Gastrocnemius medialis (tissue), 4 donors: ENCODE data around the gene DAB2IP. TPM values are rescaled to one million over a fixed set of nuclear protein-coding genes. Genes with fewer than 3 reads are reported as not detected.
A peak's percentile ranks its signal among the peaks of the same experiment; 100 is the strongest.

Experiments
- ATAC-seq, 2 donors: fragments of 150-250 bp; one replicate each; pipeline ENCODE4 v1.9.1; 2016
- DNase-seq, 2 donors: peaks; one replicate each; pipeline ENCODE4 v3.0.0-alpha.2; 2019
- H3K27ac ChIP-seq, 4 donors: fragments of 200-600 bp; sonication (generic); 1 replicate in 1 of 4; 2 replicates in 3 of 4; pipeline ENCODE4 v1.5.1; 2016 to 2018; ENCODE audit warnings: mild to moderate bottlenecking in 2 of 4, moderate library complexity in 1 of 4
- H3K27me3 ChIP-seq, 3 donors: fragments of 200-600 bp; sonication (generic) in 2 of 3; 1 replicate in 1 of 3; 2 replicates in 2 of 3; pipeline versions ENCODE4 v1.5.1 to v1.6.0; 2016 to 2019; ENCODE audit warnings: mild to moderate bottlenecking in 1 of 3, moderate library complexity in 1 of 3
- H3K36me3 ChIP-seq, 2 donors: fragments of 200-600 bp; sonication (generic) in 1 of 2; one replicate each; pipeline ENCODE4 v1.5.1; 2017 to 2018
- H3K4me1 ChIP-seq, 2 donors: fragments of 200-600 bp; sonication (generic) in 1 of 2; one replicate each; pipeline ENCODE4 v1.5.1; 2016 to 2017; ENCODE audit warnings: mild to moderate bottlenecking in 2 of 2
- H3K4me3 ChIP-seq, 4 donors: fragments of 200-600 bp; sonication (generic) in 3 of 4; 1 replicate in 1 of 4; 2 replicates in 3 of 4; pipeline ENCODE4 v1.5.1; 2016 to 2019; ENCODE audit warnings: mild to moderate bottlenecking in 2 of 4
- H3K9me3 ChIP-seq, 3 donors: fragments of 200-600 bp; sonication (generic) in 2 of 3; 1 replicate in 1 of 3; 2 replicates in 2 of 3; pipeline ENCODE4 v1.5.1; 2016 to 2019
- CTCF ChIP-seq, 5 experiments: fragments of 450-650 bp in 3 of 5; fragments of 200-600 bp in 2 of 5; sonication (generic) in 2 of 5; IDR thresholded peaks in 4 of 5; conservative IDR thresholded peaks in 1 of 5; 1 replicate in 4 of 5; 2 replicates in 1 of 5; pipeline ENCODE4 v1.5.1; 2016 to 2019; ENCODE audit warnings: antibody characterized with exemption in 5 of 5, mild to moderate bottlenecking in 3 of 5, moderate library complexity in 3 of 5
- POLR2A ChIP-seq, 2 donors: fragments of 450-650 bp; IDR thresholded peaks; one replicate each; pipeline ENCODE4 v1.6.1; 2017; ENCODE audit warnings: antibody characterized with exemption in 2 of 2, mild to moderate bottlenecking in 2 of 2, moderate library complexity in 2 of 2
- in situ Hi-C, 4 donors: fragments of 200-750 bp; cut with MboI; loops; one replicate each; pipeline versions ENCODE4 v1.15.0 to v1.8.0; 2017; ENCODE audit warnings: low sequenced_read_pairs in 4 of 4
- intact Hi-C: fragments of 100-400 bp; cut with DNase I; formaldehyde crosslinking; loops from one replicate; pipeline ENCODE4 v1.15.1; 2023; ENCODE audit warnings: low total_unique reads
- total RNA-seq, 4 donors: library from RNA; depleted of rRNA; stranded (reverse); fragments of >200 nt; gene quantifications; one replicate each; pipeline versions ENCODE4 v1.1.0 to v1.2.3, GENCODE V29; 2016

The DAB2IP gene
- total RNA-seq, 4 donors from 2014 or later: 22.7 to 68.2 (median 37.4) TPM

GRCh38 chr9:121729769-121730562 lies 78.5 kb downstream of the DAB2IP start:
- no peak for TF ChIP-seq CTCF (IDR thresholded peaks at IDR 0.05 in 4 of 5, conservative IDR thresholded peaks at IDR 0.05 in 1 of 5)
- no peak for TF ChIP-seq POLR2A (IDR thresholded peaks at IDR 0.05)
- in situ Hi-C loops (no loop called here), intact Hi-C loops (no loop called here)
- no peaks in the 10 kb centered on the region for H3K36me3 ChIP-seq
- H3K27ac ChIP-seq: peak overlapping the region in 1 of 4 donors; percentile 37
- H3K9me3 ChIP-seq: no peaks in the 10 kb centered on the region
- H3K4me3 ChIP-seq: no peak overlapping the region
- H3K4me1 ChIP-seq: peaks cover 80 to 94% of the 10 kb centered on the region in 2 donors
- no peaks in the 10 kb centered on the region for H3K27me3 ChIP-seq
- no peak for ATAC-seq
- DNase-seq: no peak

GRCh38 chr9:121731090-121731489 lies 79.7 kb downstream of the DAB2IP start:
- Histone ChIP-seq H3K36me3 (no peaks in the 10 kb centered on the region), H3K9me3 (no peaks in the 10 kb centered on the region), H3K27me3 (no peaks in the 10 kb centered on the region), H3K27ac (peak overlapping the region in 1 of 4 donors; percentile 43), H3K4me3 (no peak overlapping the region), H3K4me1 (peaks cover 81 to 95% of the 10 kb centered on the region in 2 donors)
- TF ChIP-seq CTCF (IDR thresholded peaks at IDR 0.05 in 4 of 5, conservative IDR thresholded peaks at IDR 0.05 in 1 of 5) (no peak), POLR2A (IDR thresholded peaks at IDR 0.05) (no peak)
- DNase-seq (no peak), ATAC-seq (no peak)
- intact Hi-C loops (no loop called here), in situ Hi-C loops (no loop called here)

- H3K27me3 ChIP-seq: no peaks in the 10 kb centered on the region
- TF ChIP-seq POLR2A (IDR thresholded peaks at IDR 0.05): no peak
- no peak for TF ChIP-seq CTCF (IDR thresholded peaks at IDR 0.05 in 4 of 5, conservative IDR thresholded peaks at IDR 0.05 in 1 of 5)
- DNase-seq: no peak
- intact Hi-C loops: no loop called here
- H3K4me3 ChIP-seq: no peak overlapping the region
- H3K36me3 ChIP-seq: no peaks in the 10 kb centered on the region
- ATAC-seq: no peak
- H3K4me1 ChIP-seq: peaks cover 80 to 95% of the 10 kb centered on the region in 2 donors
- in situ Hi-C loops: no loop called here
- no peaks in the 10 kb centered on the region for H3K9me3 ChIP-seq
- H3K27ac ChIP-seq: peak overlapping the region in 3 of 4 donors; percentile 11 to 43 (median 18)
These were observed 80.5 kb downstream of the DAB2IP start for GRCh38 chr9:121731919-121732318.

- no peak for DNase-seq
- Histone ChIP-seq H3K27me3 (no peaks in the 10 kb centered on the region), H3K4me1 (peaks cover 80 to 95% of the 10 kb centered on the region in 2 donors), H3K4me3 (no peak overlapping the region), H3K36me3 (no peaks in the 10 kb centered on the region), H3K9me3 (no peaks in the 10 kb centered on the region), H3K27ac (peak overlapping the region; percentile 11 to 43 (median 20))
- no peak for TF ChIP-seq CTCF (IDR thresholded peaks at IDR 0.05 in 4 of 5, conservative IDR thresholded peaks at IDR 0.05 in 1 of 5)
- TF ChIP-seq POLR2A (IDR thresholded peaks at IDR 0.05): no peak
- intact Hi-C loops: no loop called here
- in situ Hi-C loops: no loop called here
- ATAC-seq: no peak
These were observed 81.0 kb downstream of the DAB2IP start for GRCh38 chr9:121732389-121732788.
